ENCODE data around the gene SRSF7.
"Not testable (repeated sequence)": the region's sequence is repeated elsewhere in the genome, so short reads cannot be mapped to it uniquely, and the experiment has no call there.

Gene SRSF7

GRCh38 chr2:38708900-38709566, 42.1 kb downstream of the SRSF7 start:
- DNase-seq (ENCODE audit: insufficient read length) (no peak), FAIRE-seq (no peak)
- TF ChIP-seq POLR2AphosphoS5 (IDR thresholded peaks at IDR 0.05; ENCODE audit: low read depth, low read length) = no peak
- no peak for TF ChIP-seq POLR2A (IDR thresholded peaks at IDR 0.05; ENCODE audit: low read depth, low read length)
- TF ChIP-seq TAF1 (IDR thresholded peaks at IDR 0.05; ENCODE audit: borderline replicate concordance, low read depth, low read length) = no peak

GRCh38 chr2:38708491-38708890, 42.7 kb downstream of the SRSF7 start:
- FAIRE-seq; DNase-seq (ENCODE audit: insufficient read length): not testable (repeated sequence)

GRCh38 chr2:38706846-38707345, 44.3 kb downstream of the SRSF7 start:
- no peak for TF ChIP-seq POLR2A (IDR thresholded peaks at IDR 0.05; ENCODE audit: low read depth, low read length)
- no peak for TF ChIP-seq POLR2AphosphoS5 (IDR thresholded peaks at IDR 0.05; ENCODE audit: low read depth, low read length)
- no peak for TF ChIP-seq TAF1 (IDR thresholded peaks at IDR 0.05; ENCODE audit: borderline replicate concordance, low read depth, low read length)
- no peak for FAIRE-seq

GRCh38 chr2:38704664-38705063, 46.5 kb downstream of the SRSF7 start:
- DNase-seq (ENCODE audit: insufficient read length) (no peak), FAIRE-seq (no peak)
- TF ChIP-seq TAF1 (IDR thresholded peaks at IDR 0.05; ENCODE audit: borderline replicate concordance, low read depth, low read length) = no peak
- no peak for TF ChIP-seq POLR2AphosphoS5 (IDR thresholded peaks at IDR 0.05; ENCODE audit: low read depth, low read length)
- no peak for TF ChIP-seq POLR2A (IDR thresholded peaks at IDR 0.05; ENCODE audit: low read depth, low read length)

More at GRCh38 chr2:38706846-38707345, 44.3 kb downstream of the SRSF7 start:
- no peak for DNase-seq (ENCODE audit: insufficient read length)

GRCh38 chr2:38703336-38703735, 47.8 kb downstream of the SRSF7 start:
- not testable (repeated sequence) for DNase-seq (ENCODE audit: insufficient read length); FAIRE-seq

- FAIRE-seq (no peak), DNase-seq (ENCODE audit: insufficient read length) (no peak)
Observed at GRCh38 chr2:38702413-38702812, 48.7 kb downstream of the SRSF7 start.

GRCh38 chr2:38701542-38701941, 49.6 kb downstream of the SRSF7 start:
- no peak for DNase-seq (ENCODE audit: insufficient read length)
- TF ChIP-seq TAF1 (IDR thresholded peaks at IDR 0.05; ENCODE audit: borderline replicate concordance, low read depth, low read length) = no peak
- no peak for TF ChIP-seq POLR2AphosphoS5 (IDR thresholded peaks at IDR 0.05; ENCODE audit: low read depth, low read length)
- TF ChIP-seq POLR2A (IDR thresholded peaks at IDR 0.05; ENCODE audit: low read depth, low read length) = no peak
- no peak for FAIRE-seq

More at GRCh38 chr2:38702413-38702812, 48.7 kb downstream of the SRSF7 start:
- TF ChIP-seq POLR2AphosphoS5 (IDR thresholded peaks at IDR 0.05; ENCODE audit: low read depth, low read length) (no peak), TAF1 (IDR thresholded peaks at IDR 0.05; ENCODE audit: borderline replicate concordance, low read depth, low read length) (no peak), POLR2A (IDR thresholded peaks at IDR 0.05; ENCODE audit: low read depth, low read length) (no peak)

- TF ChIP-seq POLR2A (IDR thresholded peaks at IDR 0.05; ENCODE audit: low read depth, low read length) = no peak
- TF ChIP-seq TAF1 (IDR thresholded peaks at IDR 0.05; ENCODE audit: borderline replicate concordance, low read depth, low read length) = no peak
- TF ChIP-seq POLR2AphosphoS5 (IDR thresholded peaks at IDR 0.05; ENCODE audit: low read depth, low read length) = no peak
- no peak for DNase-seq (ENCODE audit: insufficient read length)
- FAIRE-seq = no peak
Observed at GRCh38 chr2:38700881-38701458, 50.2 kb downstream of the SRSF7 start.

GRCh38 chr2:38700113-38700785, 50.9 kb downstream of the SRSF7 start:
- no peak for FAIRE-seq
- no peak for DNase-seq (ENCODE audit: insufficient read length)
- TF ChIP-seq POLR2A (IDR thresholded peaks at IDR 0.05; ENCODE audit: low read depth, low read length) (no peak), POLR2AphosphoS5 (IDR thresholded peaks at IDR 0.05; ENCODE audit: low read depth, low read length) (no peak), TAF1 (IDR thresholded peaks at IDR 0.05; ENCODE audit: borderline replicate concordance, low read depth, low read length) (no peak)

GRCh38 chr2:38698467-38699003, 52.6 kb downstream of the SRSF7 start:
- DNase-seq (ENCODE audit: insufficient read length) = no peak
- FAIRE-seq = no peak
- TF ChIP-seq POLR2A (IDR thresholded peaks at IDR 0.05; ENCODE audit: low read depth, low read length) (no peak), POLR2AphosphoS5 (IDR thresholded peaks at IDR 0.05; ENCODE audit: low read depth, low read length) (no peak), TAF1 (IDR thresholded peaks at IDR 0.05; ENCODE audit: borderline replicate concordance, low read depth, low read length) (no peak)

GRCh38 chr2:38697116-38697840, 53.9 kb downstream of the SRSF7 start:
- FAIRE-seq (no peak), DNase-seq (ENCODE audit: insufficient read length) (no peak)
- TF ChIP-seq TAF1 (IDR thresholded peaks at IDR 0.05; ENCODE audit: borderline replicate concordance, low read depth, low read length) (no peak), POLR2AphosphoS5 (IDR thresholded peaks at IDR 0.05; ENCODE audit: low read depth, low read length) (no peak), POLR2A (IDR thresholded peaks at IDR 0.05; ENCODE audit: low read depth, low read length) (no peak)

All from GM12892 (cell line).